HS-27A (cell line): ENCODE measurements around the gene MUC4.
"Not testable (repeated sequence)": the region's sequence is repeated elsewhere in the genome, so short reads cannot be mapped to it uniquely, and the experiment has no call there.

Experiments used
- DNase-seq: peaks from one replicate; pipeline ENCODE4 v3.0.0-alpha.2; 2012; ENCODE audit warnings: low read depth, missing footprints

MUC4 gene

DNA sequence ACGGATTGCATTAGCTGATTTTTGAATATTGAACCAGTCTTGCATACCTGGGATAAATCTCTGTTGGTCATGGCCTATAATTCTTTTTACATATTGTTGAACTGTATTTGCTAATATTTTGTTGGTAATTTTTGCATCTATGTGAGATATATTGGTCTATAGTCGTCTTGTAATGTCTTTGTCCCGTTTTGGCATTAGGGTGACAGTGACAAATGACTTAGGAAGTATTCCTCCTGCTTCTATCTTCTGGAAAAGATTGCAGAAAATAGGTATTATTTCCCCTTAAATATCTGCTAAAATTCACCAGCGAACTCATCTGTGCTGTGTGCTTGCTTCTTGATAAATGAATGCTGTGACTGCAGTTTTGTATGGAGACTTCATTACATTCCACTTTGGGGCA, 67.3 kb downstream of the MUC4 start:
- DNase-seq = no peak

DNA sequence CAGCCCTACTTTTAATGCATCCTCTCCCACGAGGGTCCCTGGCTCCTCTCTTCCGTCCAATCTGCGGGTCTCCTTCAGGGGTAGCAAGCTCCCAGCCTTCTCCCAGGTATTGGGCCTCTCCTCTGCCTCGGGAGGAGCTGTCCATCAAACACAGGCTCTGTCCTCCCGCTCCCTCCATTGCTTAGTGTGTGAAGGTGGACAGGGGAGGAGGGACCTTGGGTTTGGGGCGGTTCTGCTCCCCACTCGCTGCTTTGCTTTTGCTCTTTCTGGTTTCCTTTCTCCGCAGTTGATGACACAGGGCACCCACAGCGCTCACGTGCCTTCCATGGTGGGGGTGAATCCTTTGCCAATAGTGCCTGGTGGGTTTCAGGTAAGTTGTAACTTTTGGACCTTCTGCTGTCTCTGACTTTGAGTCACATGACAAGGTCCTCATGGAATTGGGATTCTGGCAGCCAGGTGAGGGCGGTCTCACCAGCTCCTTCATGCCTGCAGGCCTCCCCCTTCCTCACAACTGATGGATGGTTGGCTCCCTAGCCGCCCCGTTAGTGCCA, 72.1 kb downstream of the MUC4 start:
- DNase-seq = no peak

GRCh38 chr3:195738274-195739044, 73.3 kb downstream of the MUC4 start:
- DNase-seq = no peak

DNA sequence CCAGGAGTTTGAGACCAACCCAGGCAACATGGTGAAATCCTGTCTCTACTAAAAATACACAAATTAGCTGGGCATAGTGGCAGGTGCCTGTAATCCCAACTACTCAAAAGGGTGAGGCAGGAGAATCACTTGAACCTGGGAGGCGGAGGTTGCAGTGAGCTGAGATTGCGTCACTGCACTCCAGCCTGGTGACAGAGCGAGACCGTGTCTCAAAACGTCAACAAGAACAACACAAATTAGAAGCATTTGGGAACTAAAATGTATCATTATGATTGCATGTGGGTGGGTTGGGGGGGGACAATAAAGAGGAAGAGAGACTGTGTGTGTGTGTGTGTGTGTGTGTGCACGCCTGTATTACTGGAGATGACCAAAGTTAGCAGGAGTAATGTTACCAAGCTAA, 73.9 kb downstream of the MUC4 start:
- DNase-seq = not testable (repeated sequence)

GRCh38 chr3:195736866-195737490, 74.8 kb downstream of the MUC4 start:
- DNase-seq = no peak

GRCh38 chr3:195735036-195735695, 76.6 kb downstream of the MUC4 start:
- no peak for DNase-seq

- DNase-seq = no peak
These were observed 78.8 kb downstream of the MUC4 start for GRCh38 chr3:195732940-195733339.

GRCh38 chr3:195731356-195731905, 80.3 kb downstream of the MUC4 start:
- DNase-seq = no peak

GRCh38 chr3:195729476-195730251, 82.1 kb downstream of the MUC4 start:
- no peak for DNase-seq

DNA sequence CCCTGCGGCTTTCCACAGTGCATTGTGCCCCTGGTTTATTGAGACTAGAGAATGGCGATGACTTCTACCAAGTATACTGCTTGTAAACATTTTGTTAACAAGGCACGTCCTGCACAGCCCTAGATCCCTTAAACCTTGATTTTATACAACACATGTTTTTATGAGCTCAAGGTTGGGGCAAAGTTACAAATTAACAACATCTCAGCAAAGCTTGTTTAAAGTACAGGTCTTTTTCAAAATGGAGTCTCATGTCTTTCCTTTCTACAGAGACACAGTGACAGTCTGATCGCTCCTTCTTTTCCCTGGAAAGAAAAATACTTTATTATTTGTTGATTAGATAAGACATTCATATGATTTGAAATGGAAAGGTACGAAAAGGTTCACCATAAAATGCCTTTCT, 82.9 kb downstream of the MUC4 start:
- not testable (repeated sequence) for DNase-seq

DNA sequence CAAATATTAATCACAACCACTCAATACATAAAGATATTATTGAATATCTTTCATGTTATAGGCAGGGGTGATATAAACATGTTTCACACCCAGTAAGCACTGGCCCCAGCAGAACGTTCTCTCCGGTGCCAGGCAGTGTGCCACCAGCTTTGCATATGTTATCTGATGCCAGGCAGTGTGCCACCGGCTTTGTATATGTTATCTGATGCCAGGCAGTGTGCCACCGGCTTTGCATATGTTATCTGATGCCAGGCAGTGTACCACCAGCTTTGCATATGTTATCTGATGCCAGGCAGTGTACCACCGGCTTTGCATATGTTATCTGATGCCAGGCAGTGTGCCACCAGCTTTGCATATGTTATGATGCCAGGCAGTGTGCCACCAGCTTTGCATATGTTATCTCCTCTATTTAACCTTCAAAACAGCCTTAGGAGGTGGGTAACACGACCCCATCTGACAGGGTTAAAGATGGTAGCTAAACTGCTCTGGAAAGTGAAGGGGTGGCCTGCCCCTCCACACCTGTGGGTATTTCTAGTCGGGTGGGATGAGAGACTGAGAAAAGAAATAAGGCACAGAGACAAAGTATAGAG, 84.0 kb downstream of the MUC4 start:
- DNase-seq = no peak

- DNase-seq = not testable (repeated sequence)
These were observed 85.6 kb downstream of the MUC4 start for GRCh38 chr3:195725916-195726740.

GRCh38 chr3:195724363-195724762, 87.4 kb downstream of the MUC4 start:
- not testable (repeated sequence) for DNase-seq

DNA sequence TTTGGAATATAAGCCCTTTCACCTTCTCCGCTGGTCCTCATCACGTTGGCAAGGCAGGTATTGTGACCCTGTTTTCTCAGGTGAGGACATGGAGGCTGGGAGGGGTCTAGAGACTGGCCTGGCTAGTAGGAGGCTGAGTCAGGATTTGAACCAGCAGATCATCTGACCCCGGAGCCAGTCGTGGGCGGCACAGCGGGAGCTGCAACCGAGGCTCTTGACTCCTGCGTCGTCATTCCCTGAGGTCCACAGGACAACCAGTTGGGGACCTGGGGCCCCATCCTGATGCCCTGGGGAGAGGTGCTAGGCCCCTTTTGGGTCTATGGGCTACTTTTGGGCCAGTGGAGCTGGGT, 88.8 kb downstream of the MUC4 start:
- DNase-seq = not testable (repeated sequence)

GRCh38 chr3:195722139-195722995, 89.4 kb downstream of the MUC4 start:
- DNase-seq = not testable (repeated sequence)

- DNase-seq = not testable (repeated sequence)
These were observed 90.8 kb downstream of the MUC4 start, which contains the start of gene MUC20 for GRCh38 chr3:195720831-195721506. MUC20 (plus strand) TSS chr3:195720978; CDS start chr3:195721008, 30 bp downstream.

DNA sequence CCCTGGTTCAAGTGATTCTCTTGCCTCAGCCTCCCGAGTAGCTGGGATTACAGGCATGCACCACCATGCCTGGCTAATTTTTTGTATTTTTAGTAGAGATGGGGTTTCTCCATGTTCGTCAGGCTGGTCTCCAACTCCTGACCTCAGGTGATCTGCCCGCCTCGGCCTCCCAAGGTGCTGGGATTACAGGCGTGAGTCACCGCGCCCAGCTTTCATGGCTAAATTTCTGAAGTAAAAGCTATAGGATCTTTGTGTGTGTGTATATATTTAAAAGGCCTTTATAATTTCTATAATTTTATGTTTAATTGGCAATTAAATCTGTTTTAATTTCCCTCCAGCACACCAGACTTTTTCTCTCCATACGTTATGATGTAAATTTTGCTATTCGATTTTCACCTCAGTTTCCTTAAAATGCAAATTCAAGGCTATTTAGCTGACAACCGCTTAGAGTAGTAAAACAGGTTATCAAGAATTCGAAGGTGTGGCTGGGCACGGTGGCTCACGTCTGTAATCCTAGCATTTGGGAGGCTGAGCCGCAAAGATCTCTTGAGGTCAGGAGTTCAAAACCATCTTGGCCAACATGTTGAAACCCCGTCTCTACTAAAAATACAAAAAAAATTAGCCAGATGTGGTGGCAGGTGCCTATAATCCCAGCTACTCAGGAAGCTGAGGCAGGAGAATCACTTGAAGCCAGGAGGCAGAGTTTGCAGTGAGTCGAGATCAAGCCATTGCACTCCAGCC, 92.0 kb downstream of the MUC4 start:
- DNase-seq = not testable (repeated sequence)

- DNase-seq = no peak
These were observed 93.2 kb downstream of the MUC4 start for GRCh38 chr3:195718477-195718984.
